ENCODE measurements around the gene TSHZ3. TPM values are rescaled to one million over a fixed set of nuclear protein-coding genes. Genes with fewer than 3 reads are reported as not detected.

TSHZ3 gene
- total RNA-seq, 1 donor from 2014 or later: 5.8 TPM

DNA sequence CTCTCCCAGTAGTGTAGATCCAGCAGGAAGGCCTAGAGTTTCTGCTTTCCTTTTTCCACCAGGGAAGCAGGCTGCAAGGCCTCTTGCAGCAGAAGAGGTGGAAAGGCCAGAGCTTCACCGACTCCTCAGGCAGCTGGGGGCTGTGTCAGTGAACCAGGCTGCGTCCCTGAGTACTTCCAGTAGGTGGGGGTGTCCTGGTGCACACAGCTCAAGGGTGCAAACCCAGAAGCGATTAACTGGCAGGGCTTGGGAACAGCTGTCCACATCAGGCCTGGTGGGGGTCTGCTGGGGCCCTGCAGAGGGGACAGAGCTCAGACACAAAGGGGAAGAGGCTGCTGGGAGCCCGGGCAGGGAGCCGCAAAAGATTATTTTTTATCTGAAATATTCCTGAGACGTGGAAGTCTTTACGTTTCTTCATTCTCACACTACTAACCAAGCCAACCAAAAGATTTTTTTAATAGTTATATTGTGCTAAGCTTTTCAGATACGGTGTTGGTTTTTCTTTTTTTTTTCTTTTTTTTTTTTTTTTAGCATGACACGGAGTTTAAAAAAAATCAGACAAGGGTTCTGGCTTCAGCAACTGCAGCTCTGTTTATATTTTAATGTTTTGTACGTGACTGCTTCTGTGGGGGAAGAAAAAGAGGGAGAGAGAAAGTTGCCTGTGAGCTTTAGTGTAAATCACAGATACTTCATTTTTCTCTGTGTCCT, 11.0 kb downstream of the TSHZ3 start:
- Histone ChIP-seq H3K27me3 (no peaks in the 10 kb centered on the region), H3K4me3 (no peak overlapping the region), H3K4me1 (peaks cover 25% of the 10 kb centered on the region), H3K9me3 (no peaks in the 10 kb centered on the region), H3K36me3 (no peaks in the 10 kb centered on the region), H3K27ac (peak overlapping the region; percentile 55)
- DNase-seq (no peak), ATAC-seq (peak; percentile 75)
- peak; percentile 47 for TF ChIP-seq CTCF (IDR thresholded peaks at IDR 0.05)
- intact Hi-C loops (cut with DNase I): no loop called here

DNA sequence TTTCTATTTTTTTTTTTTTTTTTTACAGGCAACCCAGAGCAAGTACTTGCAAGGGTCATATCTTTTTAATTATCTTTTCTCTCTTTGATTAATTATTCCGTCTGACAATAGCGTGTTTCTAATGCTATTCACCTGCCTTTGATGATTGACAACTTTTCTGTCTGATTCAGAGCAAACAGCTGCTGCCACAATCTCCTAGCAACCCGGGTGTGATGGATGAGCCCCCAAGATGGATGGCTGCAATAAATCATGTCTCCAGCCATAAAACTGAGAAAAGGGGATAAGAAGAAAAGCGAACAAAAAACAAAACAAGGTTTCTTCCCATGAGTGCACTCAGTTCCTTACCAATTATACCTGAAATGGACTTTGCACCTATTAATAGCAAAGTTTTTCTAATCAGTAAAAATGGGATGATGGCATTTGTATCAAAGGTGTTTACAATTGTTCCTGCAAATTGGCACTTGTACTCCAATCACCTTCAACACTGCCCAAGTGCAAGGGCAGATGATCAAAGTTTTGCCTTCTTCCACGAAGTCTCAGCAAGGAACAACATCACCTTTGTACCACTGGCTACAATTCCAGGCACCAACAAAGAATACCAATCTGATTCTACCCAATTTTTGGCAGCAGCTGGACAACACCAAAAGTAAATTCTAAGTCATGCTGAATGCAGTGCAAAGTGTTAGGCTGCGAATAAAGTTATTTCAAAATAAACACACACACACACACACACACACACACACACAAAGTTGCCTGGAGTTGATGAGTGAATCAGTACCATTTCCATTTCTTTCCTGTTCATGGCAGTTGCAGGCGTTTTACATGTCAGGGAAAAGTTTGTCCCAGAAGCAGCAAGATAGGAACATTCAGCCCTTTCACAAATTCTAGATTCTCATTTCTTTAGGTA, 12.0 kb downstream of the TSHZ3 start:
- peak overlapping the region; percentile 55 for H3K27ac ChIP-seq
- peaks cover 25% of the 10 kb centered on the region for H3K4me1 ChIP-seq
- ATAC-seq (no peak), DNase-seq (no peak)
- no peaks in the 10 kb centered on the region for H3K27me3 ChIP-seq
- H3K4me3 ChIP-seq: no peak overlapping the region
- no peak for TF ChIP-seq CTCF (IDR thresholded peaks at IDR 0.05)
- no peaks in the 10 kb centered on the region for H3K36me3 ChIP-seq
- intact Hi-C loops (cut with DNase I): no loop called here
- no peaks in the 10 kb centered on the region for H3K9me3 ChIP-seq

DNA sequence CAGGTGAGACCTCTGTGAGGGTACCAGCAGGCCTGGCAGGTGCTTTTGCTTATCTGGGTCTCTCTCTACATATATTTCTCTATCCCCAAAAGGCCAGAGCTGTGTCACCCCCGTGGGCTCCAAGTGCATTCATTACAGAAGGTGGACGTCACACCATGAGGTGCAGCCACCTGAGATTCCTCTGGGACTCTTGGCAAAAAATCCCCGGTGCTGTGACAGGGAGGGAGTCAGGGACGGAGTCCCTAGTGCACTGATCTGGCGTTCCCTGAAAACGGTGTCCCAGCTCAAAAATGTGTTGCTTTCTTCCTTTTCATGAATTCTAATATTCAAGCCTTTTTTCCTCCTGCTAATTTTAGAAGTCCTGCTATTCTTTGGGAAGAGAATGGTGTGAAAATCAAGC, 13.5 kb downstream of the TSHZ3 start:
- no peak for DNase-seq

GRCh38 chr19:31334849-31335624, 14.2 kb downstream of the TSHZ3 start:
- H3K4me1 ChIP-seq: peaks cover 17% of the 10 kb centered on the region

More for the DNA sequence above, 13.5 kb downstream of the TSHZ3 start:
- H3K4me1 ChIP-seq: peaks cover 21% of the 10 kb centered on the region
- intact Hi-C loops (cut with DNase I): no loop called here
- no peak overlapping the region for H3K4me3 ChIP-seq
- H3K27me3 ChIP-seq: no peaks in the 10 kb centered on the region
- no peaks in the 10 kb centered on the region for H3K9me3 ChIP-seq
- H3K36me3 ChIP-seq: no peaks in the 10 kb centered on the region
- H3K27ac ChIP-seq: no peak overlapping the region
- no peak for ATAC-seq
- no peak for TF ChIP-seq CTCF (IDR thresholded peaks at IDR 0.05)

More at GRCh38 chr19:31334849-31335624, 14.2 kb downstream of the TSHZ3 start:
- no peak for TF ChIP-seq CTCF (IDR thresholded peaks at IDR 0.05)
- no peak for DNase-seq
- Histone ChIP-seq H3K4me3 (no peak overlapping the region), H3K36me3 (no peaks in the 10 kb centered on the region), H3K27ac (no peak overlapping the region), H3K9me3 (no peaks in the 10 kb centered on the region), H3K27me3 (no peaks in the 10 kb centered on the region)
- no peak for ATAC-seq
- intact Hi-C loops (cut with DNase I): no loop called here
